HL-60 (cell line): ENCODE measurements around the gene TBATA.

Experiments
- DNase-seq, 2 experiments: peaks; one replicate each; pipeline ENCODE4 v3.0.0-alpha.2; 2010 to 2020; ENCODE audit warnings: low read depth in 1 of 2, low spot score in 1 of 2
- H3K27ac ChIP-seq: fragments of 250-450 bp; sonication (Bioruptor Pico); replicated peaks from 2 replicates; pipeline ENCODE4 v1.5.1; 2020; ENCODE audit warnings: mild to moderate bottlenecking, moderate library complexity
- H3K27me3 ChIP-seq: fragments of 250-450 bp; sonication (Bioruptor Pico); 2 replicates; pipeline ENCODE4 v1.5.1; 2021; ENCODE audit warnings: mild to moderate bottlenecking, moderate library complexity; ENCODE audit not compliant: insufficient read depth, poor library complexity, severe bottlenecking
- H3K4me3 ChIP-seq: replicated peaks from 2 replicates; pipeline ENCODE4 v1.5.1; 2011; ENCODE audit warnings: mild to moderate bottlenecking, control low read depth, low read length; ENCODE audit not compliant: insufficient read depth
- GABPA ChIP-seq: IDR thresholded peaks from 2 replicates; pipeline ENCODE4 v1.6.1; 2012; ENCODE audit warnings: low read depth
- POLR2AphosphoS5 ChIP-seq: IDR thresholded peaks from 2 replicates; pipeline ENCODE4 v1.6.1; 2012; ENCODE audit warnings: low read depth
- SPI1 ChIP-seq: IDR thresholded peaks from 2 replicates; pipeline ENCODE4 v1.6.1; 2012; ENCODE audit warnings: low read depth, mild to moderate bottlenecking, borderline replicate concordance
- TF ChIP-seq, protein P1 (sequence below): IDR thresholded peaks from 2 replicates; pipeline ENCODE4 v1.6.1; 2012; ENCODE audit warnings: low read depth; ENCODE audit not compliant: insufficient replicate concordance
- TF ChIP-seq, protein P2 (sequence below): IDR thresholded peaks from one replicate; pipeline ENCODE4 v1.5.1; 2011; ENCODE audit warnings: low read length, control low read depth, inconsistent platforms; ENCODE audit not compliant: insufficient read depth

Gene TBATA

DNA sequence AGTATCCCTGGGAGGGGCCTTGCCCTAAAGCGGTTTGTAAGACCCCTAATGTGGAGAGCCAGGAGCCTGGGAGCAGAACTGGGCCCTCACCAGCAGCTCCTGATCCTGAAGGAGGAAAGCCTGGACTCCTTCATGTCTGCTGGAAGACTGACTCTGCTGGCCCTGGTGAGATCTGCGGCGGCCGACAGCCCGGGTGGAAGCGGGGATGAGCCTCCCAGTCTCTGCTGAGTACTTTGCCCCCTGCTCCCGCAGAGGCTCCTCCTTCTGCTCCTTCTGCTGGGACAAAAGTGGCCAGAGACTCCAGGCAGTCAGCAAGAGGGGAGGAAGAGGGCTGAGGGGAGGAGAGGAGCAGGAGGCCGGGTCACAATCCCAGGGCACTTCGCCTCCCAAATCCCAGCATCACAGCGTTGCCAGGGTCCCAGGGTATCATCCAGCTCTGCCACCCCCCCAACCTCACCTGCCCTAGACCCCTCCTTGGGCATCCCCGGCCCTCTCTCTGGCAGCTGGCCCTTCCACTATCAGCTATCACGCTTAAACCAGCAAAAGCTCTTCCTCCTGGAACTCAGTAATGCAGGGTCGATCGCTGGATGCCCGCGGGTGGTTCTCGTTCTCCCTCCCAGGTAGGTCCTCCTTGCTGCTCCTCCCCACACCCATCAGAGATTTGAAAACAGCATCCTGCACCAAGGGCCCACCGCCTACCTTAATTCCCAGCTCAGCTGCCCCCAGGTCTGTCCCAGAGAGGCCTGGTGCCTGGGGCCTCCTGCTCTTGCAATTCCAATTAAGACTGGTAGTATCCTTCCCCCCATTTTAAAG lies 7.9 kb downstream of the TBATA start:
- no peaks in the 10 kb centered on the region for H3K27me3 ChIP-seq

DNA sequence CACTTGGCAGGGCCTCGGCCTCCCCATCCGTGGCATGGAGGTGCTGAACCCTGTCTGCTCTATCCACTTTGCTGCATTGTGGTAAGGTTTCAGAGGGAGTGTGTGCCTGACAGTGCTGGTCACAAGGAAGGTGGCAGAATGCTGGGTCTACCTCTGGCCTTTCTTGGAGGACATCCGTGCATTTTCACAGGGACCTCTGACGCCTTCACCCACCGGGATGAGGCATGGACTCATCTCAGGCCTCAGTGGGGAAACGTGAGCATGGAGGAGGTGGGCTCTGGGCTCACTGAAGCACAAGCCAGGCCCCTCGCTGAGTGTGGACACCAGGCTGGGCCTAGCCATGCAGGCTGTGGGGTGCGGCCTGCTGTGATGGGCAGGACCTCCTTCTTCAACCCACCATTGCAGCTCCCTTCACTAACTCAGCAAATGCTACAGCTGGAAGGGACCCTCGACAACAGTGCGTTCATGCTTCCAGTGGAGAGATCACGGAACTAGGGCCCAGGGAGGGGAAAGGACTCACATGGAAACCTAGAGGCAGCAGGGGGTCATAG lies 8.6 kb downstream of the TBATA start:
- Histone ChIP-seq H3K4me3 (no peak overlapping the region), H3K27me3 (no peaks in the 10 kb centered on the region), H3K27ac (no peak overlapping the region)
- TF ChIP-seq SPI1 (no peak), POLR2AphosphoS5 (no peak), GABPA (no peak)
- TF ChIP-seq, protein P1, sequence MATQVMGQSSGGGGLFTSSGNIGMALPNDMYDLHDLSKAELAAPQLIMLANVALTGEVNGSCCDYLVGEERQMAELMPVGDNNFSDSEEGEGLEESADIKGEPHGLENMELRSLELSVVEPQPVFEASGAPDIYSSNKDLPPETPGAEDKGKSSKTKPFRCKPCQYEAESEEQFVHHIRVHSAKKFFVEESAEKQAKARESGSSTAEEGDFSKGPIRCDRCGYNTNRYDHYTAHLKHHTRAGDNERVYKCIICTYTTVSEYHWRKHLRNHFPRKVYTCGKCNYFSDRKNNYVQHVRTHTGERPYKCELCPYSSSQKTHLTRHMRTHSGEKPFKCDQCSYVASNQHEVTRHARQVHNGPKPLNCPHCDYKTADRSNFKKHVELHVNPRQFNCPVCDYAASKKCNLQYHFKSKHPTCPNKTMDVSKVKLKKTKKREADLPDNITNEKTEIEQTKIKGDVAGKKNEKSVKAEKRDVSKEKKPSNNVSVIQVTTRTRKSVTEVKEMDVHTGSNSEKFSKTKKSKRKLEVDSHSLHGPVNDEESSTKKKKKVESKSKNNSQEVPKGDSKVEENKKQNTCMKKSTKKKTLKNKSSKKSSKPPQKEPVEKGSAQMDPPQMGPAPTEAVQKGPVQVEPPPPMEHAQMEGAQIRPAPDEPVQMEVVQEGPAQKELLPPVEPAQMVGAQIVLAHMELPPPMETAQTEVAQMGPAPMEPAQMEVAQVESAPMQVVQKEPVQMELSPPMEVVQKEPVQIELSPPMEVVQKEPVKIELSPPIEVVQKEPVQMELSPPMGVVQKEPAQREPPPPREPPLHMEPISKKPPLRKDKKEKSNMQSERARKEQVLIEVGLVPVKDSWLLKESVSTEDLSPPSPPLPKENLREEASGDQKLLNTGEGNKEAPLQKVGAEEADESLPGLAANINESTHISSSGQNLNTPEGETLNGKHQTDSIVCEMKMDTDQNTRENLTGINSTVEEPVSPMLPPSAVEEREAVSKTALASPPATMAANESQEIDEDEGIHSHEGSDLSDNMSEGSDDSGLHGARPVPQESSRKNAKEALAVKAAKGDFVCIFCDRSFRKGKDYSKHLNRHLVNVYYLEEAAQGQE: no peak
- TF ChIP-seq, protein P2, sequence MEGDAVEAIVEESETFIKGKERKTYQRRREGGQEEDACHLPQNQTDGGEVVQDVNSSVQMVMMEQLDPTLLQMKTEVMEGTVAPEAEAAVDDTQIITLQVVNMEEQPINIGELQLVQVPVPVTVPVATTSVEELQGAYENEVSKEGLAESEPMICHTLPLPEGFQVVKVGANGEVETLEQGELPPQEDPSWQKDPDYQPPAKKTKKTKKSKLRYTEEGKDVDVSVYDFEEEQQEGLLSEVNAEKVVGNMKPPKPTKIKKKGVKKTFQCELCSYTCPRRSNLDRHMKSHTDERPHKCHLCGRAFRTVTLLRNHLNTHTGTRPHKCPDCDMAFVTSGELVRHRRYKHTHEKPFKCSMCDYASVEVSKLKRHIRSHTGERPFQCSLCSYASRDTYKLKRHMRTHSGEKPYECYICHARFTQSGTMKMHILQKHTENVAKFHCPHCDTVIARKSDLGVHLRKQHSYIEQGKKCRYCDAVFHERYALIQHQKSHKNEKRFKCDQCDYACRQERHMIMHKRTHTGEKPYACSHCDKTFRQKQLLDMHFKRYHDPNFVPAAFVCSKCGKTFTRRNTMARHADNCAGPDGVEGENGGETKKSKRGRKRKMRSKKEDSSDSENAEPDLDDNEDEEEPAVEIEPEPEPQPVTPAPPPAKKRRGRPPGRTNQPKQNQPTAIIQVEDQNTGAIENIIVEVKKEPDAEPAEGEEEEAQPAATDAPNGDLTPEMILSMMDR: no peak
- DNase-seq: no peak

More for the DNA sequence above, 7.9 kb downstream of the TBATA start:
- H3K27ac ChIP-seq: no peak overlapping the region
- TF ChIP-seq, protein P2: no peak
- no peak for DNase-seq
- H3K4me3 ChIP-seq: no peak overlapping the region

DNA sequence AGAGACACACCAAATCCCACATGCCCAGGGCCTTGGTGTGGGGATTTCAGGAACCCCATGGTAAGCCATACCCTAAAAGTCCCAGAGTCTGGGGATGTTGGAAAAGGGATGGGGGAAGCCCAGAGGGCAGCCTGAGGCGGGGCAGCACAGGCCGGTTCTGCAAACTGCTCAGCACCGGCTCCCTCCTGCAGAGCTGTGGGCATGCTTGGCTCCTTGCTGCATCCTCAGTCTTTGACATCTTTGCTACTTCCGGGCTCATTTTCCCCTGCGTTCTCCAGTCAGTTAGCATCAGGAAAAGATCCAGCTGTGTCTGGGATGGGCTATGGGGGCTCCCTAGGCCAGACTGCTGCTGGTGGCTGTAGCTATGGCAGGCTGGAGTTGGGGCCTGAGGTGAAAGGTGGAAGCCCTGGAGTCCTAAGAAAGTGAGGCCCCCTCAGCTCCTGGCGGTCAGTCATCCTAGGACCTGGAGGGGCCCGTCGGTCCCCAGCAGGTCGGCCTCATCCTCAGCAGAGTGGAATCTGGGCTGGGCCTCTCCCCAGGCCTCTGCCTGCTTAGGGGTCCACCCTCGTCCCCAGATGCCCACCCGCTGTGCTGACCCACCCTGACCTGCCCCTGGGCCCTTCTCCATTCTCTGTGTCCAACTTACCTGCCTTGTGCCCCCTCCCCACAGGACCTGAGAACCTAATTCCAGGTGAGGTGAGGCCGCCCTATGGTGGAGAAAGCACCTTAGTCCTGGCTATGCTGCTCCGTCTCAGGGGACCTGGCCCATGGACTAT lies 9.3 kb downstream of the TBATA start:
- no peak overlapping the region for H3K27ac ChIP-seq
- no peak for DNase-seq
- H3K27me3 ChIP-seq: no peaks in the 10 kb centered on the region
- H3K4me3 ChIP-seq: no peak overlapping the region
- TF ChIP-seq GABPA (no peak), POLR2AphosphoS5 (no peak), SPI1 (no peak)
- TF ChIP-seq, protein P2: no peak
- TF ChIP-seq, protein P1: no peak
